GM19372 (cell line): ENCODE results near the gene SLC24A4.

Experiments used
- ATAC-seq: cut with Tn5 transposase; IDR thresholded peaks from one replicate; pipeline ENCODE4 v1.9.1; 2021; ENCODE audit warnings: mild to moderate bottlenecking, low read depth, moderate library complexity; ENCODE audit not compliant: unreplicated experiment

The SLC24A4 gene

GRCh38 chr14:92315050-92315805 is 7.7 kb upstream of the SLC24A4 start:
- no peak for ATAC-seq

GRCh38 chr14:92316176-92316575 is 6.8 kb upstream of the SLC24A4 start:
- ATAC-seq: no peak

- ATAC-seq: no peak
These were observed 6.0 kb upstream of the SLC24A4 start for GRCh38 chr14:92316937-92317336.

- no peak for ATAC-seq
These were observed 5.5 kb upstream of the SLC24A4 start for GRCh38 chr14:92317511-92317910.

GRCh38 chr14:92321701-92322100 is 1.3 kb upstream of the SLC24A4 start:
- no peak for ATAC-seq

- no peak for ATAC-seq
These were observed 449 bp upstream of the SLC24A4 start for GRCh38 chr14:92322516-92322915.

GRCh38 chr14:92323916-92324818 is 1.2 kb downstream of the SLC24A4 start:
- no peak for ATAC-seq

- ATAC-seq: no peak
These were observed 2.9 kb downstream of the SLC24A4 start for GRCh38 chr14:92325835-92326234.

GRCh38 chr14:92328664-92329255 is 5.8 kb downstream of the SLC24A4 start:
- ATAC-seq: no peak

GRCh38 chr14:92334050-92334449 is 11.1 kb downstream of the SLC24A4 start:
- no peak for ATAC-seq

GRCh38 chr14:92336363-92336762 is 13.4 kb downstream of the SLC24A4 start:
- ATAC-seq: no peak

- no peak for ATAC-seq
These were observed 16.5 kb downstream of the SLC24A4 start for GRCh38 chr14:92339426-92339825.

GRCh38 chr14:92340071-92340470 is 17.1 kb downstream of the SLC24A4 start:
- ATAC-seq: no peak

- no peak for ATAC-seq
These were observed 18.0 kb downstream of the SLC24A4 start for GRCh38 chr14:92340931-92341330.

GRCh38 chr14:92341791-92342190 is 18.8 kb downstream of the SLC24A4 start:
- no peak for ATAC-seq

GRCh38 chr14:92348154-92348553 is 25.2 kb downstream of the SLC24A4 start:
- no peak for ATAC-seq

GRCh38 chr14:92351750-92352149 is 28.8 kb downstream of the SLC24A4 start:
- no peak for ATAC-seq

- ATAC-seq: no peak
These were observed 29.4 kb downstream of the SLC24A4 start for GRCh38 chr14:92352158-92352985.

GRCh38 chr14:92353447-92353846 is 30.5 kb downstream of the SLC24A4 start:
- no peak for ATAC-seq

GRCh38 chr14:92356677-92357076 is 33.7 kb downstream of the SLC24A4 start:
- ATAC-seq: no peak
